HG03025 (cell line): ENCODE measurements around the gene AMN1.
"Not testable (repeated sequence)": the region's sequence is repeated elsewhere in the genome, so short reads cannot be mapped to it uniquely, and the experiment has no call there.

ENCODE experiments used
- ATAC-seq: cut with Tn5 transposase; IDR thresholded peaks from one replicate; pipeline ENCODE4 v1.9.1; 2021; ENCODE audit warnings: mild to moderate bottlenecking, moderate library complexity; ENCODE audit not compliant: unreplicated experiment, low FRiP score

AMN1 gene

DNA sequence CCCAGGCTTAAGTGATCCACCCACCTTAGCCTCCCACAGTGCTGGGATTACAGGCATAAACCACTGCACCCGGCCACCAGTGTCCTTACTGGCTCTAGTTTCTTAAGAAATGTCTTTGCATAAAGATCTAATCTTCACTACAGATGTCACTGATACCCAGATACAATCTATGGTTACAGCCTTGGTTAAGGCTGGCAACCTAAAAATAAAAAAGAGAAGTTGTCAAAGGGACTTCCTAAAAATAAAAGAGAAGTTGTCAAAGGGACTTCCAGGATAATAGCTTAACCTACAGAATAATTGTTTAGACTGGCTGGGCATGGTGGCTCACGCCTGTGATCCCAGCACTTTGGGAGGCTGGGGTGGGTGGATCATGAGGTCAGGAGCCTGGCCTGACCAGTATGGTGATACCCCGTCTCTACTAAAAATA is 41.7 kb downstream of the AMN1 start:
- ATAC-seq, result no peak

DNA sequence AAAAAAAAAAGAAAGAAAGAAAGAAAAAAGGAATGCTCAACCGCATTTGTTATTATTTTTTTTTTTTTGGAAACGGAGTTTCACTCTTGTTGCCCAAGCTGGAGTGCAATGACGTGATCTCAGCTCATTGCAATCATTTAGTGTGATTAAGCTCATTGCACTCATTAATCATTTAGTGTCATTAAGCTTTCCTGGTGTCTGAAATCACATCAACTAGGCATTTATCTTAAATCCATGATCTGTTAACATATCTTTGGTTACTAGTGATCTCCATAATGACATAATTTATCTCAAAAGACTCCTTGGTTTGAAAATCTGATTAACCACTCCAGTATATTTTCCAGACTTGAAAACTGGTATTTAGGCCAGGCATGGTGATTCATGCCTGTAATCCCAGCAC is 43.0 kb downstream of the AMN1 start:
- ATAC-seq, result no peak

DNA sequence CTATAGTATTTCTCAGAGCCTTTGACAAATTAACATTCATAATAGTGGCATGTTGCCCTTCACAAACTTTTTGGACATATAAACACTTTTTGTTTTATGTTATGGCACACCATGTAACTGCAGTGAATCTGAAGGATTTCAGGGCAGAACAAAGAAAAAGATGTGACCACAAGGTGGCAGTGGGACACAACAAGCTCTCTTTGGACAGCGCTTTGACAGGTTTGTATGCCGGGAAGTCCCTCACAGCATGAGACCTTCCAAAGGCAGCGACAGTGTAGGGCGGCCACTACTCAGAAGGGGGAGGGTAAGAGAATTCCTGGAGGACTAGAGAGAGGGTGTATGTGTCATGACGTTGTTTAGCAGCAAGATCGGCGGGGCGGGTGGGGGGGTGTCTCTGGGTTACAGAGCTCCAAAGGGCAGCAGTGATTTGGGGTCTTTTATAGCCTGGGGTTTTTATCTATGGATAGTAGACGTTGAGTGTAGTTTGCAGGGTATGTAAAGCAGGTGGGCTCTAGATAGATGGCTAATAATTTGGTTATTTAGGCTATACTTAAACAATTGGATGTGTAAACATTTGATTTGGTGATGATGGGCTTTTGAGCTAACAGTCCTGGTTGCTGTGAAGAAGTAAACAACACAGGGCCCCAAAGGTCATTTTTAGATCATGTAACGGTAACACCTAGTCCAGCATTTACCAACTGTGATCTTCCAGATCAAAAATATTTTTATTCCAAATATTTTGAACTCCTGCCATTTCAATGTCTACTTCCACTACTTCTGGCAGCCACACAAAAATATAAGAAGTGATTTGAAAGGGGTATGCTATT is 46.5 kb downstream of the AMN1 start:
- ATAC-seq, result no peak

DNA sequence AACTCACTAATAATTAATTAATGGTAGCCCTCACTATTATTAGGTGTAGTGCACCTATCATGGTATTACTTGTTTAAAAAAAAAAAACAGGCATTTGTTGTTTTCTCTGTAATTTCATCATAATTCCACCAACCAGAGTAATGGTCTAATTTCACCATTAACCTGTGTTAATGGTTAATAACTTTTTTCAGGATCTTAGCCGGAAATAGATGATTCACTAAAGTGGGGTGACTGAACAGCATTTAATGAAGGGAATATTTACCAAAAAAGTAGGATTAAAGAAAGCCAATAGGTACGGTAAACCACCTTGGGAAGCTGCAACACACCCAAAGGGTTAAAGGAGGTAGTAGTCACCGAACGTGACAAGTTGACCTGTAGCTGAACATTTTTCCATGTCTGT is 56.3 kb downstream of the AMN1 start:
- no peak for ATAC-seq

- not testable (repeated sequence) for ATAC-seq
These were observed 59.2 kb downstream of the AMN1 start for GRCh38 chr12:31669582-31669981.

GRCh38 chr12:31669020-31669419 is 59.8 kb downstream of the AMN1 start:
- ATAC-seq, result no peak

DNA sequence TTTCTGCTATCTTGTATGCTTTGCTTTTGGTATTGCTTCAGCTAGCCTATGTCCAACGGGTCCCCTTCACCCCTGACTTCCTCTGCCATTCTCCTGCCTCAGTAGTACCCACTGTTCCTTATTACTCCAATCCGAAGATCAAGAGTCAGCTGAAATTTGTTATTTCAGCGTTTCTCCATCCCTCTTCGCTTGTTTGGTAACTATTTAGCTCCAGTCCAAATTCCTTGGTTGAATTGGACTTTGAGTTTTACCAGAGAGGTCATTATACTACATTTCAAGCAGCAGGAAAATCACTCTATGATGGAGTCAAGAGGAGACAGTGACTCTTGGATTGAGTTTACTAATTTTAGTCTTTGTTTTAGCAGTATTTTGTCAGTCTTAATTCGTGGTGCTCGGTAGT is 64.8 kb downstream of the AMN1 start:
- ATAC-seq, result no peak

DNA sequence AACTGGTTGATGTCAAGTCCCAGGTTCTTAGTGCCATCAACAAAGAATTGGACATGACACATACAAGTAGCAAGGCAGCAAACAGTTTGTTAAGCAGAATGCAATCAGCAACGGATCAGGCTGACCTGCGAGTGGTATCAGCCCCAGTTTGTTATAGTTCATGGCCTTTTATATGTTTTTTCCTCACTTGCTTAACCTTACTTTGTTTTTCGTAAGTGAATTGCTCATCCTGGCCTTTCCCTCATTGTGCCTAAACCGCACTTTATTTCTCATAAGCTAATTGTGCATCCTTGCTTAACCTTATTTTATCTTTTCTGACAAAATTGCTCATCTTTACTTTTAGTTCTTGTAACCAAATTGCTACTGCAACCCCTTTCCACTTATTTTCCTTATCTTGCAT is 65.2 kb downstream of the AMN1 start:
- ATAC-seq, result no peak

DNA sequence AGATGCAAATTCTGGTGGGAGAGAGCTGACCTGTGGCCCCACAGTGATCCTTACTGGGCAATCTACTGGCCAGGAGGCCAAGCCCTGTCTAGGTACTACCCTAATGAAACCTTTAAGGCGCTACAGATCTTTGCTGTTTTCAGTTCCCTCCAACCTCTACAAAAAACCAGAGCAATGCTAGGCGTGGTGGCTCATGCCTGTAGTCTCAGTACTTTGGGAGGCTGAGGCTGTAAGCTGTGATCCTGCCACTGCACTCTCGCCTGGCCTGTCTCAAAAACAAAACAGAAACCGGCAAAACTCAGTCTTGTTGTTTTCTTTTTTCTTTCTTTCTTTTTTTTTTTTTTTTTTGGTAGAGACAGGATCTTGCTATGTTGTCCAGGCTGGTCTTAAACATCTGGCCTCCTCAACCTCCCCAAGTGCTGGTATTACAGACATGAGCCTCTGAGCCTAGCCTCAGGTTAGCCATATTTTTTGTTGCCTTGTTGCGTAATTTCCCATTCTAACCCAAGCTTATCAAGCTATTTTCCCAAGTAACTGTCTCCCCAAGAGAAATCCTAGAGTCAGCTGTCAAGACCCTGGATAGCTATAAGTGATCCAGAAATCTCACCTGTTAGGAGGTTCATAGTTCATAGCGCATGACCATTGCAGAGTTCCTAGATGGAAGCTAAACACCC is 66.5 kb downstream of the AMN1 start:
- no peak for ATAC-seq

DNA sequence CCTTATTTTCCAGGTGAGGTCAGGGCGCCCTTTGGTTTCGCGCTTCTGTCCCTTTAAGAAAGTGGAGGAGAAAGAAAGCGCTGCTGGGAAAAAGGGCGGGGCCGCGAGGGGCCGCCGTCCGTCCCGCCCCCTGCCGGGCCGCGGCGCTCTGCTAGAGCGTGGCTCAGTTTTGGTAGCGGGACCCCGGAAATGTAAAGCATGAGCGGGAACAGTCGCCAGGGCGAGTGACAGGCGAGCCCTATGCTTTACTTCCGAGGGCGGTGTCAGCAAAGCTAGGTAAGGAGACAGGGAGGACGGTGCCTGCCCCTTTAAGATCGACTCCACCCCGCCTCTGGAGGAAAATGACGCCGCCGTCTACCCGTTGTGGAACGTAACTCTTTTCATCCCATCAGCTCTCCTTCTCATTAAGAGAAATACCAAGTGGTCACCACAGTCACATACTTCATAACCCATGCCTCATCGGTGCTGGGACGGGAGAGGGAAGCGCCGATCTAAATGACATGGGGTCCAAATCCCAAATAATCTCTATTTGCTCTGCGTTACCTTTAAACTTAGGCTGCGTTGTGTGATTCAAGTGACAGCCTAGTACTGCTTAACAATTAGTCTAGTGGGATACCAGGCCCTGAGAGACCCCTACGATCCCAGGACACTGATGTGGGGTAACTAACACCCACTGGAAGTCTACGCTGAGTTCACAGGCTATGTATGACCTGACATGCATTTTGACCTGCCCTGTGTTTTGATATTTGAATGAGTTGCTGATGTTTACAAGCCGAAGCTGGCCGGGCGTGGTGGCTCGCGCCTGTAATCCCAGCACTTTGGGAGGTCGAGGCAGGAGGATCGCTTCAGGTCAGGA is 69.5 kb downstream of the AMN1 start, which contains the start of gene ETFBKMT:
TSS of gene ETFBKMT (plus strand) at position 602 of the 856 bp plus-strand sequence. CDS start 2,266 bp downstream, outside the sequence.
- peak; percentile 99 for ATAC-seq

GRCh38 chr12:31658471-31659086 is 70.2 kb downstream of the AMN1 start:
- ATAC-seq, result peak; percentile 5

DNA sequence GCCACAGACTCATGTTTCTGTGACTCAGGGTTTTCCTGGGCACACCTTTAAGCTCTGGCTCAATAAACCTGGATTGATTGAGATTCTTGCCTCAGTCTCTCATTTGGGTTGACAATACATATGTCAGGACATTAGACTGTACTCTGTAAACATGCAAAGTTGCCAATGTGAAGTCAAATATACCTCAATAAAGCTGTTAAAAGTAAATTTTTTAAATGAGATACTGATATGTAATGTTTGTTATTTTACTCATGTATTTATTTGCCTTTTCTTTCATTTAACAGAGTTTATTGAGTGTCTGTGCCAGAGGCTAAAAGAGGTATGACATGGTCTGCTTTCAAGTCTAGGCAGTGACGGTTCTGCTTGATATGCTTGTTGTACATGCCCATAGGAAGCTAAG is 73.0 kb downstream of the AMN1 start:
- no peak for ATAC-seq

- no peak for ATAC-seq
These were observed 73.6 kb downstream of the AMN1 start for GRCh38 chr12:31655208-31655607.

- ATAC-seq, result no peak
These were observed 76.8 kb downstream of the AMN1 start for GRCh38 chr12:31651893-31652521.

- no peak for ATAC-seq
These were observed 77.9 kb downstream of the AMN1 start for GRCh38 chr12:31650918-31651317.

GRCh38 chr12:31647086-31647491 is 81.7 kb downstream of the AMN1 start:
- ATAC-seq, result no peak

- ATAC-seq, result no peak
These were observed 82.9 kb downstream of the AMN1 start for GRCh38 chr12:31645924-31646323.

- ATAC-seq, result no peak
These were observed 84.3 kb downstream of the AMN1 start for GRCh38 chr12:31644536-31644935.

- ATAC-seq, result no peak
These were observed 87.2 kb downstream of the AMN1 start for GRCh38 chr12:31641509-31642090.

DNA sequence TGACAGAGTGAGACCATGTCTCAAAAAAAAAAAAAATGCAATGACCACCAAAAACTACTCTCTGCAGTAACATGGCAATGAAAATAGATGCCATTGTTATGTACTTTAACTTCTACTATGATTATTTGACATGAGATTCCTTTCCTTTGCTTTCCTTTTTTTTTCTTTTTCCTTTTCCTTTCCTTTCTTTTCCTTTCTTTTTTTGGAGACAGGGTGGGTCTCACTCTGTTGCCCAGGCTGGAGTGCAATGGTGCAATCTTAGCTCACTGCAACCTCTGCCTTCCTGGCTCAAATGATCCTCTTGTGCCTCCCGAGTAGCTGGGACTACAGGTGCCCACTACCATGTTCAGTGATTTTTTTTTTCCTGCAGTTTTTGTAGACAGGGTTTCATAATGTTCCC is 94.2 kb downstream of the AMN1 start:
- no peak for ATAC-seq
